NCI-H446 treated with DMSO at 0.1 percent for 48 hours (cell line): ENCODE results near the gene PLXNA1.

Experiments
- DNase-seq: peaks from one replicate; lab custom pipeline; 2025; lab: John Stamatoyannopoulos, UW

PLXNA1 gene

GRCh38 chr3:127019449-127019848 lies 36.5 kb downstream of the PLXNA1 start:
- no peak for DNase-seq

- no peak for DNase-seq
These were observed 37.6 kb downstream of the PLXNA1 start for GRCh38 chr3:127020543-127020942.

GRCh38 chr3:127022849-127023248 lies 39.9 kb downstream of the PLXNA1 start:
- no peak for DNase-seq

GRCh38 chr3:127025456-127025855 lies 42.5 kb downstream of the PLXNA1 start:
- DNase-seq: no peak

- no peak for DNase-seq
These were observed 43.1 kb downstream of the PLXNA1 start for GRCh38 chr3:127026036-127026435.

GRCh38 chr3:127026661-127027060 lies 43.7 kb downstream of the PLXNA1 start:
- DNase-seq: no peak

GRCh38 chr3:127027061-127027735 lies 44.3 kb downstream of the PLXNA1 start:
- no peak for DNase-seq

- DNase-seq: no peak
These were observed 45.1 kb downstream of the PLXNA1 start for GRCh38 chr3:127027811-127028548.

- no peak for DNase-seq
These were observed 46.1 kb downstream of the PLXNA1 start for GRCh38 chr3:127028781-127029657.

GRCh38 chr3:127029658-127030507 lies 47.0 kb downstream of the PLXNA1 start:
- DNase-seq: no peak

GRCh38 chr3:127030508-127031412 lies 47.8 kb downstream of the PLXNA1 start:
- no peak for DNase-seq

GRCh38 chr3:127031413-127031810 lies 48.5 kb downstream of the PLXNA1 start:
- no peak for DNase-seq

GRCh38 chr3:127031845-127032244 lies 48.9 kb downstream of the PLXNA1 start:
- DNase-seq: no peak

GRCh38 chr3:127032296-127032990 lies 49.5 kb downstream of the PLXNA1 start:
- DNase-seq: no peak
